Hair follicular keratinocyte (primary cell): ENCODE results near the gene MTRFR. TPM values are rescaled to one million over a fixed set of nuclear protein-coding genes. Genes with fewer than 3 reads are reported as not detected.

Experiments
- total RNA-seq: library from RNA; depleted of rRNA; stranded (reverse); fragments of >200 nt; gene quantifications from 2 replicates; pipeline ENCODE4 v1.2.3, GENCODE V29; 2015

The MTRFR gene
- 12.0 and 17.7 TPM in 2 replicates for total RNA-seq

DNA sequence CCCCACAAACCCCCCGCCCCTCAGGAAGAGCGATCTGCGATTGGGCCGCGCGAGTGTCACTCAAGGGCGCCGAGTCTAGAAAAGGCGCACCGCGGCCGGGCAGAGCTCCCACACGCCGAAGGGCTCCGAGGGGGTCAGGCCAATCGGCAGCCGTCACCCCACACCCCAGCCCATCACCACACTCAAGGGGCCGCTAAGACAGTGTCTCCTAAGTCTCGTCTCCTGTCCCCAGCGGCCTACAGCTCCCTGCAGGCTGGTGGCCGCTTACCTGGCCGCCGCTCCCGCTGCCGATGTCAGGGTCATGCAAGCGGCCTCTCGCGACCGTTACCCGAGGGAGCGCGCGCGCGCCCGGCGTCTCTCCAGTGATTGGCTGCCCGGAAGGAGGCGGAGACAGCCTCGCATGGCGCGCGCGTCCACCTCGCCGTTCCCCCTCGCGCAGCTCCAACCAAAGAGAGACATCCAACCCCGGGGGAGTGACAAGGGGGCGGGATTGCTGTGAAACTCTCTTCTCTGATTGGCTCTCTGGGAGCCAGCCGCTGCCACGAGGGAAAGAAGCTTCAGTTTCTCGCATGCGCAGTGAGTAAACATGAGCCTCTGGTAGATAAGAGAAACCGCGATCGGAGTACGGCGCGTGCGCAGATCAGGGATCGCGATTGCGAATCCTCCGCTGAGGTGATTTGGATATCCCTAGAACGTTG, at the start of gene MTRFR, which contains the start of gene MPHOSPH9:
TSS of gene MTRFR (plus strand) at position 630 of the 698 bp plus-strand sequence. CDS start 20,239 bp downstream, outside the sequence.
TSS of gene MPHOSPH9 (minus strand) at position 335 of the 698 bp plus-strand sequence. CDS start 2,777 bp downstream, outside the sequence.

Other genes with a start within 250 kb of the MTRFR start
- 2.9 and 4.1 TPM in 2 replicates for gene PITPNM2, start 82.3 kb upstream of the MTRFR start, total RNA-seq
- 15.0 and 28.2 TPM in 2 replicates for gene MPHOSPH9, start 295 bp upstream of the MTRFR start, total RNA-seq
- 135 and 193 TPM in 2 replicates for gene CDK2AP1, start 38.4 kb downstream of the MTRFR start, total RNA-seq
- gene SBNO1, start 131.4 kb downstream of the MTRFR start, total RNA-seq = 16.2 and 17.0 TPM in 2 replicates
- gene KMT5A, start 150.7 kb downstream of the MTRFR start, total RNA-seq = 42.1 and 54.0 TPM in 2 replicates
- gene RILPL2, start 203.2 kb downstream of the MTRFR start, total RNA-seq = 2.2 and 3.9 TPM in 2 replicates
- 9.6 and 14.2 TPM in 2 replicates for gene SNRNP35, start 224.7 kb downstream of the MTRFR start, total RNA-seq